Measurements from ENCODE around the gene KAZN.

The KAZN gene

DNA sequence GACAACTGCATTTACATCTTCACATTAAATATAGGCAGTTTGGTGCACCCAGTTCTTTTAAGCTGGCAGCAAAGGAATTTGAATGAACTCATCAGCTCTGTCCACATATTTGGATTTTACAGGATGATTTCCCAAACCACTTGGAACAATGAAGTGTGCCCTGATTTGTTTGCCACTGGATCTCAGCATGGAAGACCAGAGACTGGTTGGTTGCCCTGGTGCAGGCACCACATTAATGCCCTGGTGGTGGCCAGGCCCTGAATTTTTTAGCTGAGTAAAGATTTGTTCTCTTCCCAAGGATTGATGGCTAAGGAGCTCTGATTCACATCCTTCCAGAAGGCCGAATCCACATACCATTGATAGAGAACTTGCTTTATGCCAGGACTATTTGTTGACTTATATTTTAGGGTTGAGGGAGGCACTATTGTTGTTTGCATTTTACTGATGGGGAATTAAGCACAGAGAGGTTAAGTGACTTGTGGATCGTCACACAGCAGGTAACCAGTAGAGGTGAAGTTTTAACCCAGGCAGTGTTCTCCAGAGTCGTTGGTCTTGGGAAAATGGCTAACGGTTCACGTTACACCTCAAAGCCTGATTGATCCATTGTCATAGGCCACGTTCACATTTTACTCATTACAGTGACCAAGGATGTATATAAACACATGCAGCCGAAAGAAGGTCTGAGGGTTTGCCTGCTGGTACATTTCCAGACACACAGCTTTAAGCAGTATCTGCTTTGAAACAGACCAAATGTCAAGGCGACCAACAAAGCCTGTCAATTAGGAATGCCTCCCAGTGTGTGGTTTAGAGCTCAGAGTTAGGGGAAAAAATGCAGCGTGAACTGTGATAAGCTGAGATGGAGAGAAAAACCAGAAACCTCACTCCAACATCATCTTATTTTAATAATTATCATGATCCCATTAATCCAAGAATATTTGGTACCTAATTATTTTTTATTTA is 50.7 kb downstream of the KAZN start:
- no peak for DNase-seq

DNA sequence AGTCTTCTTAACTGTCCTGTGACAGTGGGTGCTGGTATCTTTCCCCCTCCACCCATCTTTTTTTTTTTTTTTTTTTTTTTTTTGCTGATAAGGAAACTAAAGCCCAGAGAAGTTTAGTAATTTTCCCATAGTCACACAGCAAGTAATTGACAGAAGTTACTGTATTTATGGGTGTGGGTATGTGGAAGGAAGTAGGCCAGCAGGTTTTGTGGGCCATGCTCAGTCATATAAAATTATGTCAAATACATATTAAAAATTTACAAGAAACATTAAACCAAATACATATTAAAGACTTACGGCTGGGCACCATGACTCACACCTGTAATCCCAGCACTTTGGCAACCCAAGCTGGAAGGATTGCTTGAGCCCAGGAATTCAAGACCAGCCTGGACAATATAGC is 51.5 kb downstream of the KAZN start:
- DNase-seq: no peak

DNA sequence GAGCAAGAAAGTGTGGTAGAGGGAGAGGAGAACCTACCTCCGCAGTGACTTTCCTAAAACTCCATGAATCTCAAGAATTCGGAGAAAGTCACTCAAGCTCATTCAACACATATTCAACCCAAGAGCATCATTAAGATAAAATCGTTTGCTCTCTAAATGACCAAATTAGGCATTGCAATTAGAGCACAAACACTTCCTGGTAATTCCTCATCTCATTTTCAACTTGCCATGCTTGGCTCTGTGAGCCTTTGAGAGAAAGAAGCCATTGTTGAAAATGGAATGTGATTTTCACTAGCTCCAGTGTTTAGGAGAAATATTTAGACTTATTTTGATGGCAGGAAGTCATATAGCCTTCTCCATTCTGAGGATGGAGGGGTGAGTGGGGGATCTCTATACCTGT is 52.5 kb downstream of the KAZN start:
- DNase-seq: no peak

DNA sequence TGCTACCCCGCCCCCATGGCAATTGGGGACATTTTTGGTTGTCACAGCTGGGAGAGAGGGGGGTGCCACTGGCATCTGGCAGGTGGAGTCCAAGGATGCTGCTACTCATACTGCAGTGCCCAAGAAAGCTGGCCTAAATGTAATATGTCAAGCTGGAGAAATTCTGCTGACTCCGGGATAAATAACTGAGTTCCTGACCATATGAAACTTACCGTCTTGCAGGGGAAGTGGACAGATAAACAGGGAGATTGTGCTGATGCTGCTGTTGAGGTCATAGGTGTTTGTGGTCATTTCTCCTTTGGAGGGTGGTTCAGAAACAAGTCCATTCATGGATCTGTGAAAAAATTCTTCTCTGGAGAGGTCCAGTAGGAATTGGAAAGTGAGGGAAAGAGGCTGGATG is 54.4 kb downstream of the KAZN start:
- no peak for DNase-seq

DNA sequence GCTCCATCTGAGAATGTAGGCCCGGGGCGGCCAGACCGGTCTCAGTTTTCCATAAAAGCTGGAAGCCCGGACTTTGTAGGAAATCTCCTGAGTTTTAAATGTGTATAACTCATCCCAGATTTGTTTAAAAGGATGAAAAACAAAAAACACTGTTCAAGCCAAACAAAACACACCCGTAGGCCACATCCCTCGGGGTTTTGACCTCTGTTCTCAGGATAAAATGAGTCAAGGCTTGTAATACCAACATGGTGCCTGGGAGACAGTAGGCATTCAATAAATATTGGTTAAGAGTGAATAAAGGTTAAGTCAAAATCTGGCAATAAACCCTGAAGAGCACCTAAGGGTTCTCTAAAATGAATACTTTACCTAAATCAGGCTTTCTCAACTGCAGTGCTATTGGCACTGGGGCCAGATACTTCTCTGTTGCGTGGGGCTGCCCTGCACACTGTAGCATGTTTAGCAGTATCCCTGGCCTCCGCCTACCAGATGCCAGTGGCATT is 55.0 kb downstream of the KAZN start:
- no peak for DNase-seq

DNA sequence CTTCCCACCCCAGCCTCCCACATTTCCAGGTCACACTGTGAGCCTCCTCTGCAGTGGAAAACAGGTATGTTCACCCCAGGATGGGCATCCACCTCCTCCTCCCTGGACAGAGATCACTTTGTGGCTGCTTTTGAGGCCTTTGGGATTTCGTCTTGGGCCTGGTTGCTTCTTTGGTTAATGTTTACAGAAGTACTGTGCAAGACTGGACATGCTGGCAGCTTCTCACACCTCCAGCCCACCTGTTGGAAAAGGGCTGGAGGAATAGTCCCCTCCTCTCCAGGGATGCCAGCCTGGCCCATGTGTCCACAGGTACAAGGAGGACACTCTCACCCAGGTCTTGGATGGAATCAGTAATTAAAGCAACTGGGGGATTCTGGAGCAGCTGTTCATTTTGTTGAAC is 56.1 kb downstream of the KAZN start:
- no peak for DNase-seq

DNA sequence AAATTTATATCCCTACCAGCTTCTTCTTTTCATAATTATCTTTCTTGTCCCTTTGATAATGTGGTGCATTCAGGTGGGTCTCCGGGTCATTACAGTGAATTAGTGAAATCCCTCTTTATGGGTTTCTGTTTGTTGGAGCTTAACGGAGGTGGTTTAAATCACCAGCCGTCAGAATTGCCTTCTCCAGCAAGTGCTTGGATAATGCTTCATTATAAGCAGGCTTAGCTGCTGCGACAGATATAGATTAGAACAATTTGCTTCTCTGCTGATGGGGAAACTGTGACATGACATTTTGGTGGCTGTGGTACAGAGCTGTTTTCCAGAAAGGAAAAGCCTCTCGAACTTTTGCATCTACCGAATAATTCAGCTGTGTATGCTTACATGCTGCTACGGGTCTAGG is 56.9 kb downstream of the KAZN start:
- no peak for DNase-seq

DNA sequence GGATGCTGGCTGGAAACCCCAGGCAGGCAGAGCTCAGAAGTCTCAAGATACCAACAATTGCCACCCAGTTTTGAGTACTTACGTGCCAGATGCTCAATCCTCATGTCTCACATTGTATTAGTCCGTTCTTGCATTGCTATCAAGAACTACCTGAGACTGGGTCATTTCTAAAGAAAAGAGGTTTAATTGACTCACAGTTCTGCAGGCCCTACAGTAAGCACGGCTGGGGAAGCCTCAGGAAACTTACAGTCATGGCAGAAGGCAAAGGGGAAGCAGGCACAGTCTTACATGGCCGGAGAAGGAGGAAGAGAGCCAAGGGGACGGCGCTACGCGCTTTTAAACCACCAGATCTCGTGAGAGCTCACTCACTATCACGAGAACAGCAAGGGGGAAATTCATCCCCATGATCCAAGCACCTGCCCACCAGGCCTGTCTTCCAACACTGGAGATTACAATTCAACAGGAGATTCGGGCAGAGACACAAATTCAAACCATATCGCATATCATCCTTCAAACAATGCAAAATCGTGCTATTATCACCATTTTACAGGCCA is 58.0 kb downstream of the KAZN start:
- no peak for DNase-seq

DNA sequence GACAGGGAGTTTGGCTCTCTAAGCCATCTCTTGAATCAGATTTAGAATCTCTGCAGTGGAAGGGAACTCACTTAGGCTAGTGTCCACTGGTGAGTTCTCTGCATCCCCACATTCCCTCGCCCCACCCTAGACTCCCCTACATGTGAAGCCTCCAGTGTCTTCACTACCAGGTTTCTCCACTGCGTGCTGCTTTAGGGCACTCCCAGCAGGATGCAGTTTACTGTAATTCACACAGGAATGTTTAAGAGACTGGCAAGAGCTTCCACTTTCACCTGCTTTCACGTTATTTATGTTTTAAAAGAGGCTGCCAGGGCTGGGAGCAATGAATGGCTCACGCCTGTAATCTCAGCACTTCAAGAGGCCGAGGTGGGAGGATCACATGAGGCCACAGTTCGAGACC is 60.2 kb downstream of the KAZN start:
- DNase-seq: no peak

DNA sequence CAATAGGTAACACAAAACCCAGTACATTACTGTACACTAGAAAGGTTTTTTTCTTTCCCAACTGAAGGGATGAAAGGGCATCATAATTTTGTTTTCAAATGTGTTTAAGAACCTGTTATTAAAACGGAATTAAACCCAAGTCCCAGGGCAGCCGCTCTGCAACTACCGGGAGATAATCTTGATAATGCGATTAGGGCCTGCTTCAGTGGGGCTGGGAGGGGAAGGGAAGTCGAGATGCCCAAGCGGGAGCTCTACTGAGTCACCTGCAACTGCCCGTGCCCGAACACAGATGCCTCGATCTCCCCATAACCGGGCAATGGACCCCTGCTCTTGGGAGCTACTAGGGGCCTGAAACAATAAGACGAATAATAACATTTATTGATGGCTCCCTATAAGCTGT is 61.4 kb downstream of the KAZN start:
- DNase-seq: no peak

DNA sequence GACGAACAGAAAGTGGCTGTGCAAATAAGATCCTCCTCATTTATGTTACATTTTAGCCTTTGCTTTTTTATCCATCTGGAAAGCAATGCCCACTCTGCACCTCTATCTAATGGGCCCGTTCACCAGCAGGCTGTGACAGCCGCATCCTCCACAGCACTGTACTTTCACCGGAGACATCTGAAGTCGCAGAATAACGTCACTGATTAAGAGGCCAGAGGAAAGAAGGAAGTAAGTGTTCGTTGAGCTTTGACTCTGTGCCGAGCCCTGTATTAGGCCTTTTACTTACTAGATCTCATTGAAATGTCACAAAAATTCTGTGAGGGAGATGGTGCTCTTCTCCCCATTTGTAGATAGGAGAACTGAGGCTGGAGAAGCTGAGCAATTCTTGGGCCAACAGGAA is 62.3 kb downstream of the KAZN start:
- DNase-seq: no peak

DNA sequence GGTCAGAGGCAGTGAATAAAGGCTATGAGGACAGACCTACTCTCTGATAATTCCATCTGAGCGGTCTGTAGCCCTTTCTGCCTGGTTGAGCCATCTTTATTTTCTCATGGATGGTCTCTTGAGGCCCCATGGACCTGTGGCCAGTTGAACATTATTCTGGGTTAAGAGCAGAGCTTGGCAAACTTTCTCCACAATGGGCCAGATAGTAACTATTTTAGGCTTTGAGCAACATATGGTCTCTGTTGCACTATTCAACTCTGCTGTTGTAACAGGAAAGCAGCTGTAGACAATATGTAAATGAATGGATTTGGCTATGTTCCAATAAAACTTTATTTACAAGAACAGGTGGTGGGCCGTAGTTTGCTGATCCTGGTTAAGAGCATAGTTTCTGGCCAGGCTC is 62.7 kb downstream of the KAZN start:
- DNase-seq: no peak

DNA sequence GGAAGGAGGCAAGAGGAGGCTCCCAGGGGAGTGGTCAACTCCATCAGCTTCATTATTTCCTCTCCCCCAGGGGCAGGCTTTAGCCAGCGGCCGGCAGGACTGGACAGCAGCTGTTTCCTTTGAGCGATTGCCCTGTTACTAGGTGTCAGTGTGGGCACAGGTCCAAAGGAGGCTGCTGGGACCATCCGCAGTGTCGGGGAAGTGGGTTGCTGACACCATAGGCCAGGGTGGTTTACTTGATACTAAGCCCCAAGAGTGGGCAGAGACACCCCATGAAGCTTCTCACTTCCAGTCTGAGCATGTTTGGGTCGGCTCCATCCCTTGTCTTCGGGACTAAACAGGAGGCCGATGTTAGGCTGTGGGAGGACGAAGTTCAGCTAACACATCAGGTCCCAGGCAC is 63.6 kb downstream of the KAZN start:
- DNase-seq: no peak

DNA sequence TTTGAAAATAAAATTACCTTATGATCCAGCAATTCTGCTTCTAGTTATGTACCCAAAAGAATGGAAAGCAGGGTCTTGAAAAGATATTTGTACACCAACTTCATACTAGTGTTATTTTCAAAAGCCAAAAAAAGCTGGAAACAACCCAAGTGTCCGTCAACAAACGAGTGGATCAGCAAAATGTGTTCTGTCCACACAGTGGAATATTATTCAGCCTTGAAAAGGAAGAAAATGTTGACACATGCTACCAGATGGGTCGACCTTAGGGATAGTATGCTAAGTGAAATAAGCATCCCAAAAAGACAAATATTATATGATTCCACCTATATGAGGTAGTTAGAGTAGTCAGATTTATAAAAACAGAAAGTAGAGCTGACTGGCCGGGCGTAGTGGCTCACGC is 65.3 kb downstream of the KAZN start:
- no peak for DNase-seq

DNA sequence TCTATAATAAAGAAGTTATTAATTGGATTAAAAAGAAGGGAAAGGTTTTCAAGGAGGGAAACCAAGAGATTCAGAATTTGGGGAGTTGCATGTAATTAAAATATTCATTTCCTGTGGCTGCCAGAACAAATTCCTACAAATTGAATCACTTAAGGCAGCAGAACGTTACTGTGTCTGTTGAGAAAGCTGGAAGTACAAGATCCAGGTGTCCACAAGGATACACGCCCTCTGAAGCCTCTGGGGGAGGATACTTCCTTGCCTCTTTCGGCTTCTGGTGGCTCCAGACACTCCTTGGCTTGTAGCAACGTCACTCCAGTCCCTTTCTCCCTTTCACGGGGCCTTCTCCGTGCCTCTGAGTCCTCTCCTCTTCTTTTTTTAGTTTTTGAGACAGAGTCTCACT is 67.9 kb downstream of the KAZN start:
- no peak for DNase-seq

DNA sequence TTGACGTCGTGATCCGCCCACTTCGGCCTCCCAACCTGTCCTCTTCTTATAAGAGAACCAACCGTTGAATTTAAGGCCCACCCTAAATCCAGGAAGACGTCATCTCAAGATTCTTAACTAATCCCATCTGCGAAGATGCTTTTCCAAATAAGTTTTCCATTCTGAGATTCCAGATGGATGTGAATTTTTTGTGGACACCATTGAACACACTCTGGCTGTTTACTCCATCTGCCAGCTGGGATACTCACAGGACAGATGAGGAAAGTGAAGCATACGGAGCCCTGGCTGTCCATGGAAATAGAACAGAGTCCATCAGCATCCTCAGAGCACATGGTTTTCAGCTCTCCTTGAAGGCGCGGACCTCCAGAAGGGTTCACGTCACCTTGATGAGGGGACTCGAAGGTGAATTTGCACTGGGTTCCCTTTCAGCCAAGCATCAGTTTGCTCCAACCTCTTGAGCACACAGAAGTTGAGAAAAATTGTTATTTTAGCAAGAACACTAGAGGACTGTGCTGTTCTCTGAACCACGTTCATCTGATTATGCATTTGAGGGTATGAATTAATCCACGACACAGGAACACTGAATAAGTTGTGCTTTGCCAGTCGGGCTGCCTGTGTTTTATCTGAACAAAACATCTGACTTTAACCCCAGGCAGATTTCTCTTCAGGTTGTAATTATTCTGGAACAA is 68.6 kb downstream of the KAZN start:
- no peak for DNase-seq

DNA sequence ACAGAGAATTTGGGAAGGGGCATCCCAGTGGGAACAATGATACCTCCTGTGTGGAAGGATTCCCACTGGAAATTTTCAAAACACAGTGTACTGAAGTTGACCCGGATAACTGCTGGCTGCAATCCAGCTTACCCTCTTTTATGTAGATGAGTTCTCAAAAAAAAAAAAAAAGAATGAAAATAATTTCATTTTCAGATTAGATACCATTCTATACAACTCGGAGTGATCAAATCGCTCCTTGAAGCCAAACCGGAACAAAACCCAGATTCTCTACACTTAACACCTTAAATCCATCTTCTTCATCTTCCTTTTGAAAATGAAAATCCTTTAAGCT is 69.1 kb downstream of the KAZN start:
- no peak for DNase-seq

DNA sequence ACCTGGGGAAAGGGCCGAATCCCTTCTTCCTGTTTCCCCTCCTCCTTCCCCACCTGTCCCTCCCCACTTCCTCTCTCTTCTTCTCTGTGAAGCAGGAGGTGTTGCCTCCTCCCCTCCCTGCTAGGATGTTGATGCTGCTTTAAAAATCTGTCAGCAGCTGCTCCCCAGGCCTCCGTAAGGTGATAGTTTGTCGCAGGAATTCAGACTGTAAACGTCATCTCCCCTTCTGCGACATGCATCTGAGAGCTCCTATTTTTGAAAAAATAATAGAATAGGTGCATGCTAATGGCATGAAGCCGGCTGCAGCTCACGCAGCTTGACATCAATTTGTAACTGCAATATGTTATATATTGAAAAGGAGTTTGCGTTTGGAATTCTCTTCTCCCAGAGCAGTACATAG is 70.1 kb downstream of the KAZN start:
- DNase-seq: no peak

DNA sequence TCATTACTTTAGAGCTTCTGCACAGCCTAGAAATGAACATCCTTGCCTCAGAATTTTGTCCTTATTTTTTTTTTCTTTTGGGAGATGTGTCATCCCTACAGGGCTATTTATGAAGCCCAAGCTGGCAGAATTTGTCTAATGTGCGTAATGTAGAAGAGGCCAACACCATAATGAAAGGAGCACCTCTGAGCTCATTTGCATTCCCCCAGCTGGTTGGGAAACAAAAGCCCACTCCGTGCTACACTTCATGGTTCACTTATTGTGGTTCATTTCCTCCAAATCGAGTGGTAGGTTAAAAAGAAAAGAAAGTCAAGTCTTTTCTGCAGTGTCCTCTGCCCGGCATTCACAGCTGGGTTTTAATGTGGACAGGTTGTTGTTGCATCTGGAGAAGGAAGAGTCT is 73.5 kb downstream of the KAZN start:
- DNase-seq: no peak

DNA sequence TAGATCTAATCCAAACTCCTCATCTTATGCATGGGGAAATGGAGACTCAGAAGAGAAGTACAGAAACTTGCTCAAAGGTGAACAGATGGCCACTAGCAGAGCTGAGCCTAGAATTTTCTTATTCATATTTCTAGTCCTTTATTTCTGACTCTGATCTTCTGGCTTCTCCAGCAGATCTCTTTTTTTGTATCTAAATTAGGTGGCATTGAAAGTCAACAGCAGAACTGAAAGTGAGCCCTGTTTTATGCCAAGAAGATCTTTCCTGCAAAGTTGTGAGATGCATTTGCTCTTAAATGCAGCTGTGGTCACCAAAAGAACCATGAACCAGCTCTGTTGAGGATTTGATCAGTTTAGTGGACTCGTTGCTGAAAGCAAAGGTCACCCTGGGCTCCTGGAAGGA is 75.5 kb downstream of the KAZN start:
- DNase-seq: no peak

DNA sequence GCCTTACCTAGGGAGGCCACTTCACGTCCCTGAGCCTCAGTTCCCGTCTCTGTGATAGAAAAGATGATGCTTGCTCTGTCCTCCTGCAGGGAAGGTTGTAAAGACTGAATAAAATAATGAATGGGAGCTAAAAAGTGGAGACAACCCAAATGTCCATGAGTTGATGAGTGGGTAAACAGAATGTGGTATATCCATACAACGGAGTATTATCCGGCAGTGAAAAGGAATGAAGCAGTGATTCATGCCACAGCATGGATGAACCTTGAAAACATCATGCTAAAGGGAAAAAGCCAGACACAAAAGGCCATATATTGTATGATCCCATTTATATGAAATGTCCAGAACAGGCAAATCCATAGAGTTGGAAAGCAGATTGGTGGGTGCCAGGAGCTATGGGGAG is 77.9 kb downstream of the KAZN start:
- no peak for DNase-seq

DNA sequence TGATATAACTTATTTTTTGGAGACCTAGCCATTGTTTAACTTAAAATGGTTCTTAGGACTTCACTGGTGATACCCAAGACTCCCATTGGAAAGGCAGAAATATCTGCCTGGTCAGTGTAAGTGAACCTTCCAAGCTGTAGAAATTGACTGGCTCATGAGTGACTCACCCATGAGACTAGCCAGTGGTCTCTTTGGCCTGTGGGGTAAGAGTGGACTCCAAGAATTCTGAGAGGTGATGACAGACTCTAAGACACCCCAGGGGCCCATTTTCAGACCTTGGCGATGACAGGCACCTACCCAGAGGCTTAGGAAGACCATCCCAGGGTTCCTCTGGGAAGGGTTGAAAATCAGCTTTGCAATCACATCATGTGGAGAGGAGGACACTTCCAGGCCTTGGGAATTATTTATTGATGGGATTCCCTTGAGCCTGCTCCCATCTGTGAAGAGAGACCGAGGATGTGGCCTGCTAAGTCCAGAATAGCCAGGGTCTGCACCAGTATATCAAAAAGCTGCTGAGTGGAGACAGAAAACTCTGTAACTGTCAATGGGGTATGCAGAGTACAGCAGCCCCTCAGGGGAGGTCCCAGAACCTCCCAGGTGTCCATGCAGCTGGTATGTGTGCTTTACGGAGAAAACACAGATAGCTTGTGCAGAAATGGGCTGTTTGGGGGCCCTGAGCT is 78.9 kb downstream of the KAZN start:
- no peak for DNase-seq

DNA sequence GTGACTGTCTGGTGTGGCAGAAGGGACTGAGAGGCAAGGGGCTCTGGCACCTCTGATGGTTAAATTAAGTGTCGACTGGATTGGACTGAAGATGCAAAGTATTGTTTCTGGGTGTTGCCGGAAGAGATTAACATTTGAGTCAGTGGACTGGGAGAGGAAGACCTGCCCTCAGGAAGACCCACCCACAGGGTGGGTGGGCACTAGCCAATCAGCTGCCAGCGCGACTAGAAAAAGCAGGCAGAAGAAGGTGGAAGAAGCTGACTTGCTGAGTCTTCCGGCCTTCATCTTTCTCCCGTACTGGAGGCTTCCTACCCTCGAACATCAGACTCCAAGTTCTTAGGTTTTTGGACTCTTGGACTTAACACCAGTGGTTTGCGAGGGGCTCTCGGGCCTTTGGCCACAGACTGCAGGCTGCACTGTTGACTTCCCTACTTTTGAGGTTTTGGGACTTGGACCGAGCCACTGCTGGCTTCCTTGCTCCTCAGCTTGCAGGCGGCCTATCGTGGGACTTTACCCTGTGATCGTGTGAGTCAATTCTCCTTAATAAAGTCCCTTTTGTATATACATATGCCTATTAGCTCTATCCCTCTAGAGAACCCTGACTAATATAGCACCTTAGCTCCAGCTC is 79.6 kb downstream of the KAZN start:
- DNase-seq: no peak

All from T-helper 2 cell (primary cell).